ENCODE results near the gene LRCH1. TPM values are rescaled to one million over a fixed set of nuclear protein-coding genes. Genes with fewer than 3 reads are reported as not detected.
A peak's percentile ranks its signal among the peaks of the same experiment; 100 is the strongest.

LRCH1 gene
- total RNA-seq, 2 donors from 2014 or later, result 18.4 to 21.5 TPM

GRCh38 chr13:46556418-46556779 is 3.4 kb downstream of the LRCH1 start:
- Mint-ChIP-seq H3K36me3 (ENCODE audit: insufficient read depth in 2 of 2) (peaks cover 0 to 2% of the 10 kb centered on the region in 2 donors), H3K4me1 (ENCODE audit: low read depth) (peaks cover 48% of the 10 kb centered on the region), H3K27me3 (ENCODE audit: low read depth) (no peaks in the 10 kb centered on the region), H3K4me3 (no peak overlapping the region), H3K27ac (peak overlapping the region; percentile 46), H3K9me3 (no peaks in the 10 kb centered on the region)
- DNase-seq, result no peak
- ATAC-seq (replicated peaks in 1 of 2), result no peak

GRCh38 chr13:46559272-46559805 is 6.4 kb downstream of the LRCH1 start:
- ATAC-seq (replicated peaks in 1 of 2) (no peak), DNase-seq (no peak)
- Mint-ChIP-seq H3K9me3 (no peaks in the 10 kb centered on the region), H3K36me3 (ENCODE audit: insufficient read depth in 2 of 2) (peaks cover 0 to 2% of the 10 kb centered on the region in 2 donors), H3K4me3 (no peak overlapping the region), H3K27me3 (ENCODE audit: low read depth) (no peaks in the 10 kb centered on the region), H3K4me1 (ENCODE audit: low read depth) (peaks cover 32% of the 10 kb centered on the region), H3K27ac (no peak overlapping the region)

GRCh38 chr13:46560778-46561177 is 7.8 kb downstream of the LRCH1 start:
- Mint-ChIP-seq H3K4me1 (ENCODE audit: low read depth) (peaks cover 18% of the 10 kb centered on the region), H3K4me3 (no peak overlapping the region), H3K27me3 (ENCODE audit: low read depth) (no peaks in the 10 kb centered on the region), H3K27ac (no peak overlapping the region), H3K9me3 (no peaks in the 10 kb centered on the region), H3K36me3 (ENCODE audit: insufficient read depth in 2 of 2) (no peaks in the 10 kb centered on the region)
- ATAC-seq (replicated peaks in 1 of 2) (no peak), DNase-seq (no peak)

GRCh38 chr13:46561286-46561685 is 8.3 kb downstream of the LRCH1 start:
- no peak for DNase-seq
- Mint-ChIP-seq H3K4me3 (no peak overlapping the region), H3K27ac (no peak overlapping the region), H3K4me1 (ENCODE audit: low read depth) (peaks cover 13% of the 10 kb centered on the region), H3K9me3 (no peaks in the 10 kb centered on the region), H3K27me3 (ENCODE audit: low read depth) (no peaks in the 10 kb centered on the region), H3K36me3 (ENCODE audit: insufficient read depth in 2 of 2) (no peaks in the 10 kb centered on the region)
- no peak for ATAC-seq (replicated peaks in 1 of 2)

GRCh38 chr13:46561691-46562090 is 8.7 kb downstream of the LRCH1 start:
- Mint-ChIP-seq H3K4me3 (no peak overlapping the region), H3K27me3 (ENCODE audit: low read depth) (no peaks in the 10 kb centered on the region), H3K27ac (no peak overlapping the region), H3K4me1 (ENCODE audit: low read depth) (peaks cover 10% of the 10 kb centered on the region), H3K36me3 (ENCODE audit: insufficient read depth in 2 of 2) (no peaks in the 10 kb centered on the region), H3K9me3 (no peaks in the 10 kb centered on the region)
- DNase-seq, result no peak
- ATAC-seq (replicated peaks in 1 of 2), result no peak

GRCh38 chr13:46562152-46562551 is 9.2 kb downstream of the LRCH1 start:
- no peak for DNase-seq
- Mint-ChIP-seq H3K27me3 (ENCODE audit: low read depth) (no peaks in the 10 kb centered on the region), H3K36me3 (ENCODE audit: insufficient read depth in 2 of 2) (no peaks in the 10 kb centered on the region), H3K4me1 (ENCODE audit: low read depth) (peaks cover 6% of the 10 kb centered on the region), H3K4me3 (no peak overlapping the region), H3K27ac (no peak overlapping the region), H3K9me3 (no peaks in the 10 kb centered on the region)
- ATAC-seq (replicated peaks in 1 of 2), result no peak

- H3K36me3 Mint-ChIP-seq (ENCODE audit: insufficient read depth in 2 of 2), result no peaks in the 10 kb centered on the region
- H3K4me3 Mint-ChIP-seq, result no peak overlapping the region
- peaks cover 9% of the 10 kb centered on the region for H3K4me1 Mint-ChIP-seq (ENCODE audit: low read depth)
- no peaks in the 10 kb centered on the region for H3K9me3 Mint-ChIP-seq
- no peaks in the 10 kb centered on the region for H3K27me3 Mint-ChIP-seq (ENCODE audit: low read depth)
- no peak overlapping the region for H3K27ac Mint-ChIP-seq
- DNase-seq (no peak), ATAC-seq (replicated peaks in 1 of 2) (no peak)
These were observed 9.6 kb downstream of the LRCH1 start for GRCh38 chr13:46562581-46562980.

- Mint-ChIP-seq H3K27ac (no peak overlapping the region), H3K36me3 (ENCODE audit: insufficient read depth in 2 of 2) (no peaks in the 10 kb centered on the region), H3K9me3 (no peaks in the 10 kb centered on the region), H3K4me3 (no peak overlapping the region), H3K27me3 (ENCODE audit: low read depth) (no peaks in the 10 kb centered on the region), H3K4me1 (ENCODE audit: low read depth) (peaks cover 14% of the 10 kb centered on the region)
- no peak for ATAC-seq (replicated peaks in 1 of 2)
- no peak for DNase-seq
These were observed 13.1 kb downstream of the LRCH1 start for GRCh38 chr13:46565808-46566750.

- no peaks in the 10 kb centered on the region for H3K36me3 Mint-ChIP-seq (ENCODE audit: insufficient read depth in 2 of 2)
- DNase-seq (no peak), ATAC-seq (replicated peaks in 1 of 2) (no peak)
- H3K27me3 Mint-ChIP-seq (ENCODE audit: low read depth), result no peaks in the 10 kb centered on the region
- H3K27ac Mint-ChIP-seq, result no peak overlapping the region
- no peaks in the 10 kb centered on the region for H3K9me3 Mint-ChIP-seq
- H3K4me3 Mint-ChIP-seq, result no peak overlapping the region
- peaks cover 27% of the 10 kb centered on the region for H3K4me1 Mint-ChIP-seq (ENCODE audit: low read depth)
These were observed 14.7 kb downstream of the LRCH1 start for GRCh38 chr13:46567671-46568070.

GRCh38 chr13:46569456-46569855 is 16.5 kb downstream of the LRCH1 start:
- H3K36me3 Mint-ChIP-seq (ENCODE audit: insufficient read depth in 2 of 2), result no peaks in the 10 kb centered on the region
- H3K4me1 Mint-ChIP-seq (ENCODE audit: low read depth), result peaks cover 30% of the 10 kb centered on the region
- H3K27ac Mint-ChIP-seq, result no peak overlapping the region
- no peak for ATAC-seq (replicated peaks in 1 of 2)
- no peak for DNase-seq
- H3K9me3 Mint-ChIP-seq, result no peaks in the 10 kb centered on the region
- H3K4me3 Mint-ChIP-seq, result no peak overlapping the region
- no peaks in the 10 kb centered on the region for H3K27me3 Mint-ChIP-seq (ENCODE audit: low read depth)

GRCh38 chr13:46570273-46570672 is 17.3 kb downstream of the LRCH1 start:
- no peaks in the 10 kb centered on the region for H3K27me3 Mint-ChIP-seq (ENCODE audit: low read depth)
- no peak overlapping the region for H3K4me3 Mint-ChIP-seq
- peaks cover 38% of the 10 kb centered on the region for H3K4me1 Mint-ChIP-seq (ENCODE audit: low read depth)
- DNase-seq, result no peak
- H3K36me3 Mint-ChIP-seq (ENCODE audit: insufficient read depth in 2 of 2), result no peaks in the 10 kb centered on the region
- no peak overlapping the region for H3K27ac Mint-ChIP-seq
- no peak for ATAC-seq (replicated peaks in 1 of 2)
- no peaks in the 10 kb centered on the region for H3K9me3 Mint-ChIP-seq

- DNase-seq, result no peak
- no peaks in the 10 kb centered on the region for H3K9me3 Mint-ChIP-seq
- no peaks in the 10 kb centered on the region for H3K36me3 Mint-ChIP-seq (ENCODE audit: insufficient read depth in 2 of 2)
- peak; percentile 91 to 95 for ATAC-seq (replicated peaks in 1 of 2)
- no peak overlapping the region for H3K27ac Mint-ChIP-seq
- peak overlapping the region in 1 of 2 donors; percentile 19 for H3K4me3 Mint-ChIP-seq
- H3K4me1 Mint-ChIP-seq (ENCODE audit: low read depth), result peaks cover 43% of the 10 kb centered on the region
- no peaks in the 10 kb centered on the region for H3K27me3 Mint-ChIP-seq (ENCODE audit: low read depth)
These were observed 18.4 kb downstream of the LRCH1 start for GRCh38 chr13:46571189-46571908.

- Mint-ChIP-seq H3K4me1 (ENCODE audit: low read depth) (peaks cover 43% of the 10 kb centered on the region), H3K9me3 (no peaks in the 10 kb centered on the region), H3K4me3 (no peak overlapping the region), H3K27me3 (ENCODE audit: low read depth) (no peaks in the 10 kb centered on the region), H3K27ac (no peak overlapping the region), H3K36me3 (ENCODE audit: insufficient read depth in 2 of 2) (no peaks in the 10 kb centered on the region)
- ATAC-seq (replicated peaks in 1 of 2) (no peak), DNase-seq (no peak)
These were observed 19.1 kb downstream of the LRCH1 start for GRCh38 chr13:46571909-46572595.
